Trophoblast cell (in vitro differentiated cells and primary cell): ENCODE results near the gene ACACA.

ENCODE experiments used
- DNase-seq, 2 donors: peaks; one replicate each; pipeline ENCODE4 v3.0.0-alpha.2; 2016
- H2AFZ ChIP-seq: 2 replicates; pipeline ENCODE4 v1.6.1; 2013; ENCODE audit warnings: low read length, moderate library complexity, mild to moderate bottlenecking; ENCODE audit not compliant: insufficient read depth, poor library complexity
- H2AK5ac ChIP-seq: 2 replicates; pipeline ENCODE4 v1.6.1; 2013; ENCODE audit warnings: mild to moderate bottlenecking, low read length
- H2BK120ac ChIP-seq: 2 replicates; pipeline ENCODE4 v1.6.1; 2013; ENCODE audit warnings: low read length, mild to moderate bottlenecking, moderate library complexity; ENCODE audit not compliant: insufficient read depth, poor library complexity
- H2BK12ac ChIP-seq: 2 replicates; pipeline ENCODE4 v1.6.1; 2013; ENCODE audit warnings: mild to moderate bottlenecking, low read length, moderate library complexity
- H2BK5ac ChIP-seq: 2 replicates; pipeline ENCODE4 v1.6.1; 2013; ENCODE audit warnings: low read length, low read depth, moderate library complexity, mild to moderate bottlenecking; ENCODE audit not compliant: poor library complexity
- H3K14ac ChIP-seq: 2 replicates; pipeline ENCODE4 v1.6.1; 2013; ENCODE audit warnings: mild to moderate bottlenecking, low read length
- H3K18ac ChIP-seq: 2 replicates; pipeline ENCODE4 v1.6.1; 2013; ENCODE audit warnings: mild to moderate bottlenecking, low read length
- H3K23ac ChIP-seq: 2 replicates; pipeline ENCODE4 v1.6.1; 2013; ENCODE audit warnings: low read length
- H3K27ac ChIP-seq: 2 replicates; pipeline ENCODE4 v1.5.1; 2013; ENCODE audit warnings: low read depth, mild to moderate bottlenecking, inconsistent platforms, low read length, moderate library complexity
- H3K27me3 ChIP-seq: 2 replicates; pipeline ENCODE4 v1.6.1; 2013; ENCODE audit warnings: inconsistent platforms, mild to moderate bottlenecking, low read length, moderate library complexity; ENCODE audit not compliant: insufficient read depth
- H3K36me3 ChIP-seq, 2 experiments: 1 replicate in 1 of 2; 2 replicates in 1 of 2; pipeline ENCODE4 v1.6.1; 2013; ENCODE audit warnings: low read length in 2 of 2, mild to moderate bottlenecking in 2 of 2, moderate library complexity in 1 of 2; ENCODE audit not compliant: insufficient read depth in 2 of 2, control insufficient read depth in 1 of 2
- H3K4ac ChIP-seq: 2 replicates; pipeline ENCODE4 v1.6.1; 2013; ENCODE audit warnings: low read depth, mild to moderate bottlenecking, low read length, moderate library complexity
- H3K4me1 ChIP-seq, 2 experiments: 1 replicate in 1 of 2; 2 replicates in 1 of 2; pipeline ENCODE4 v1.6.1; 2013; ENCODE audit warnings: low read length in 2 of 2, mild to moderate bottlenecking in 2 of 2, moderate library complexity in 1 of 2; ENCODE audit not compliant: insufficient read depth in 2 of 2, control insufficient read depth in 1 of 2
- H3K4me2 ChIP-seq: 2 replicates; pipeline ENCODE4 v1.6.1; 2013; ENCODE audit warnings: inconsistent platforms, mild to moderate bottlenecking, low read length, moderate library complexity
- H3K4me3 ChIP-seq: 2 replicates; pipeline ENCODE4 v1.5.1; 2013; ENCODE audit warnings: mild to moderate bottlenecking, low read depth, low read length, inconsistent platforms
- H3K79me1 ChIP-seq: one replicate; pipeline ENCODE4 v1.6.1; 2013; ENCODE audit warnings: low read length
- H3K79me2 ChIP-seq: 2 replicates; pipeline ENCODE4 v1.6.1; 2013; ENCODE audit warnings: low read length, mild to moderate bottlenecking; ENCODE audit not compliant: control insufficient read depth, insufficient read depth, poor library complexity
- H3K9ac ChIP-seq: 2 replicates; pipeline ENCODE4 v1.6.1; 2013; ENCODE audit warnings: mild to moderate bottlenecking, low read length
- H3K9me3 ChIP-seq: 2 replicates; pipeline ENCODE4 v1.6.1; 2013; ENCODE audit warnings: low read depth, mild to moderate bottlenecking, control low read depth, inconsistent platforms, low read length; ENCODE audit not compliant: insufficient read depth
- H4K12ac ChIP-seq: 2 replicates; pipeline ENCODE4 v1.6.1; 2013; ENCODE audit warnings: low read depth, mild to moderate bottlenecking, low read length, moderate library complexity
- H4K8ac ChIP-seq: 2 replicates; pipeline ENCODE4 v1.6.1; 2013; ENCODE audit warnings: low read depth, mild to moderate bottlenecking, low read length, moderate library complexity
- H4K91ac ChIP-seq: one replicate; pipeline ENCODE4 v1.6.1; 2013; ENCODE audit warnings: low read depth, mild to moderate bottlenecking, low read length, moderate library complexity
- WGBS: extraction: QIAGEN DNeasy Blood & Tissue Kit; methylation state at CpG from one replicate; pipeline ENCODE4 v1.1.7; 2013; ENCODE audit warnings: missing lambda C conversion rate; ENCODE audit not compliant: insufficient read length, insufficient coverage; ENCODE audit errors: extremely low coverage; 5-methylcytosine and 5-hydroxymethylcytosine counted together

The ACACA gene

GRCh38 chr17:37056622-37057021, 350.0 kb downstream of the ACACA start:
- Histone ChIP-seq H3K4me3 (no peak overlapping the region), H2AK5ac (no peak overlapping the region), H3K79me1 (no peaks in the 10 kb centered on the region), H3K4ac (no peak overlapping the region), H4K8ac (no peak overlapping the region), H3K4me2 (no peak overlapping the region), H3K79me2 (no peaks in the 10 kb centered on the region), H3K14ac (no peak overlapping the region), H3K36me3 (peaks cover 9 to 12% of the 10 kb centered on the region in 2 experiments), H3K9me3 (no peaks in the 10 kb centered on the region), H4K12ac (no peak overlapping the region), H4K91ac (no peak overlapping the region), H3K18ac (no peak overlapping the region), H3K27me3 (no peaks in the 10 kb centered on the region), H2BK12ac (no peak overlapping the region), H2BK120ac (no peak overlapping the region), H2BK5ac (no peak overlapping the region), H3K27ac (no peak overlapping the region), H3K9ac (no peak overlapping the region), H3K23ac (no peak overlapping the region), H3K4me1 (no peaks in the 10 kb centered on the region), H2AFZ (no peak overlapping the region)
- no CpG with 5 or more reads among the region's 18 CpGs for whole genome bisulfite sequencing
- DNase-seq = no peak

- H3K4me1 ChIP-seq = peaks cover 9% of the 10 kb centered on the region in 2 experiments
- no peak overlapping the region for H4K12ac ChIP-seq
- H3K36me3 ChIP-seq = peaks cover 9 to 16% of the 10 kb centered on the region in 2 experiments
- no peak overlapping the region for H3K14ac ChIP-seq
- H4K91ac ChIP-seq = no peak overlapping the region
- DNase-seq = peak in 1 of 2 donors; percentile 18
- H3K79me2 ChIP-seq = no peaks in the 10 kb centered on the region
- no peak overlapping the region for H2BK120ac ChIP-seq
- H3K9me3 ChIP-seq = no peaks in the 10 kb centered on the region
- no peak overlapping the region for H3K4me3 ChIP-seq
- no peak overlapping the region for H3K9ac ChIP-seq
- no CpG with 5 or more reads among the region's 8 CpGs for WGBS
- no peak overlapping the region for H2AFZ ChIP-seq
- no peak overlapping the region for H3K18ac ChIP-seq
- H3K4me2 ChIP-seq = no peak overlapping the region
- H3K27ac ChIP-seq = no peak overlapping the region
- no peaks in the 10 kb centered on the region for H3K27me3 ChIP-seq
- no peak overlapping the region for H3K23ac ChIP-seq
- H3K4ac ChIP-seq = no peak overlapping the region
- no peak overlapping the region for H2BK5ac ChIP-seq
- H2BK12ac ChIP-seq = no peak overlapping the region
- H2AK5ac ChIP-seq = no peak overlapping the region
- no peaks in the 10 kb centered on the region for H3K79me1 ChIP-seq
- H4K8ac ChIP-seq = no peak overlapping the region
Measured at GRCh38 chr17:37054894-37055293, 351.7 kb downstream of the ACACA start.

GRCh38 chr17:37052450-37052849, 354.2 kb downstream of the ACACA start:
- Histone ChIP-seq H2BK12ac (no peak overlapping the region), H2BK5ac (no peak overlapping the region), H3K23ac (no peak overlapping the region), H3K79me2 (no peaks in the 10 kb centered on the region), H2AK5ac (no peak overlapping the region), H3K4me3 (no peak overlapping the region), H3K27me3 (no peaks in the 10 kb centered on the region), H3K14ac (no peak overlapping the region), H4K12ac (no peak overlapping the region), H2AFZ (no peak overlapping the region), H4K91ac (no peak overlapping the region), H3K9ac (no peak overlapping the region), H2BK120ac (no peak overlapping the region), H3K36me3 (peaks cover 11 to 19% of the 10 kb centered on the region in 2 experiments), H3K18ac (no peak overlapping the region), H3K9me3 (no peaks in the 10 kb centered on the region), H3K4ac (no peak overlapping the region), H3K4me1 (peaks cover 9% of the 10 kb centered on the region in 2 experiments), H3K4me2 (no peak overlapping the region), H3K27ac (no peak overlapping the region), H4K8ac (no peak overlapping the region), H3K79me1 (no peaks in the 10 kb centered on the region)
- DNase-seq = no peak
- WGBS = no CpG with 5 or more reads among the region's 6 CpGs

- WGBS = no CpG with 5 or more reads among the region's 3 CpGs
- Histone ChIP-seq H2BK120ac (no peak overlapping the region), H3K14ac (no peak overlapping the region), H2AK5ac (no peak overlapping the region), H4K91ac (no peak overlapping the region), H3K79me2 (no peaks in the 10 kb centered on the region), H3K18ac (no peak overlapping the region), H3K27ac (no peak overlapping the region), H2BK5ac (no peak overlapping the region), H3K9me3 (no peaks in the 10 kb centered on the region), H4K8ac (no peak overlapping the region), H3K36me3 (peaks cover 10 to 18% of the 10 kb centered on the region in 2 experiments), H3K4me1 (peaks cover 9% of the 10 kb centered on the region in 2 experiments), H2AFZ (no peak overlapping the region), H2BK12ac (no peak overlapping the region), H3K79me1 (no peaks in the 10 kb centered on the region), H3K9ac (no peak overlapping the region), H3K4ac (no peak overlapping the region), H3K4me3 (no peak overlapping the region), H3K4me2 (no peak overlapping the region), H3K23ac (no peak overlapping the region), H3K27me3 (no peaks in the 10 kb centered on the region), H4K12ac (no peak overlapping the region)
- no peak for DNase-seq
Measured at GRCh38 chr17:37051833-37052232, 354.8 kb downstream of the ACACA start.
